Lung (tissue), 12 donors: ENCODE data around the gene HCN3. TPM values are rescaled to one million over a fixed set of nuclear protein-coding genes. Genes with fewer than 3 reads are reported as not detected.
"Not testable (repeated sequence)": the region's sequence is repeated elsewhere in the genome, so short reads cannot be mapped to it uniquely, and the experiment has no call there.

ENCODE experiments used
- ATAC-seq: fragments of 200-7000 bp; cut with Tn5 transposase; one replicate; pipeline ENCODE4 v1.9.1; 2020; ENCODE audit warnings: moderate number of reproducible peaks; ENCODE audit not compliant: insufficient read depth, low FRiP score
- DNase-seq, 3 donors: peaks; one replicate each; pipeline ENCODE4 v3.0.0-alpha.2; 2013 to 2017
- H3K27ac ChIP-seq, 2 donors: one replicate each; pipeline ENCODE4 v1.5.1; 2013; ENCODE audit warnings: mild to moderate bottlenecking in 2 of 2, moderate library complexity in 2 of 2, control low read depth in 1 of 2, inconsistent platforms in 1 of 2, low read depth in 1 of 2, low read length in 1 of 2
- H3K27me3 ChIP-seq, 3 donors: one replicate each; pipeline ENCODE4 v1.5.1; 2013; ENCODE audit warnings: low read length in 2 of 3; ENCODE audit not compliant: control insufficient read depth in 3 of 3, insufficient read depth in 3 of 3
- H3K36me3 ChIP-seq, 4 donors: one replicate each; pipeline ENCODE4 v1.5.1; 2013; ENCODE audit warnings: low read length in 4 of 4, mild to moderate bottlenecking in 1 of 4, moderate library complexity in 1 of 4; ENCODE audit not compliant: control insufficient read depth in 4 of 4, insufficient read depth in 4 of 4
- H3K4me1 ChIP-seq, 5 donors: one replicate each; pipeline ENCODE4 v1.5.1; 2013; ENCODE audit warnings: low read length in 5 of 5, mild to moderate bottlenecking in 2 of 5, moderate library complexity in 1 of 5; ENCODE audit not compliant: control insufficient read depth in 5 of 5, insufficient read depth in 5 of 5
- H3K4me3 ChIP-seq: one replicate; pipeline ENCODE4 v1.5.1; 2013; ENCODE audit warnings: mild to moderate bottlenecking, control low read depth, moderate library complexity
- H3K9ac ChIP-seq, 2 donors: one replicate each; pipeline ENCODE4 v1.5.1; 2013; ENCODE audit warnings: low read length in 2 of 2, control low read depth in 1 of 2; ENCODE audit not compliant: insufficient read depth in 1 of 2
- H3K9me3 ChIP-seq, 4 donors: one replicate each; pipeline ENCODE4 v1.5.1; 2013; ENCODE audit warnings: low read length in 3 of 4, mild to moderate bottlenecking in 1 of 4, moderate library complexity in 1 of 4; ENCODE audit not compliant: control insufficient read depth in 4 of 4, insufficient read depth in 3 of 4
- WGBS, 2 donors: extraction: QIAGEN DNeasy Blood & Tissue Kit; methylation state at CpG; one replicate each; pipeline ENCODE4 v1.1.7; 2013; 5-methylcytosine and 5-hydroxymethylcytosine counted together
- polyA plus RNA-seq, 2 donors: library from polyadenylated mRNA; stranded (reverse); fragments of 200-250 nt; gene quantifications; one replicate each; pipeline ENCODE4 v1.2.1, GENCODE V29; 2013
- total RNA-seq, 2 donors: library from RNA; depleted of rRNA in 1 of 2; stranded (reverse); fragments of >200 nt in 1 of 2; gene quantifications; one replicate each; pipeline ENCODE4 v1.2.1, GENCODE V29; 2014 to 2021
- TF ChIP-seq, protein P1 (sequence below): IDR thresholded peaks from 2 replicates; pipeline ENCODE4 v1.5.1; 2012; ENCODE audit warnings: mild to moderate bottlenecking; ENCODE audit errors: control extremely low read depth, extremely low read depth
- donor health status: control.
- donor health status: control.
- donor health status: Bipolar disorder and iron deficiency.
- donor health status: healthy.
- donor health status: DM: yes; HTN: yes; CAD: no.

Gene HCN3
- total and polyA plus RNA-seq, 4 donors = 1.0 to 4.7 (median 2.2) TPM

DNA sequence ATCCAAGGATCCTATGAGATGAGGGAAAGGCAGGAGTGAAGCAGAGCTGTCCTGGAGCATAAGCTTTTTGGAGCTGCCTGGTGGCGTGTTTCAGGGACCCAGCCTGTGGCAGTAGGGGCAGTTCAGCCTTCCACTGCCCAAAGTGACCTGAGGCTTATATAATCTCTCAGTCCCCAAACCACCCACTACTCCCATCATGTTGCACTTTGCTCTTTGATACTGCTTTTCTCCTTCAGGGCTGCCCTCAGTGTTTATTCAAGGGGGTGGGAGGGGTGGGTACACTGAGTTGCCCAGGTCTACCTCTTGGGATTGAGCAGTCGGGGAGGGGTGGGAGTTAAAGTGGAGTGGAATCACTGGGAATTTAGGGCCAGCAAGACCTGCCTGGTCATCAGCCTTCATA is 9.3 kb downstream of the HCN3 start:
- ATAC-seq (no peak), DNase-seq (no peak)
- no peaks in the 10 kb centered on the region for H3K9me3 ChIP-seq
- WGBS, 2 donors = 96 to 100% methylated on average over 2 of the region's 2 CpGs
- no peaks in the 10 kb centered on the region for H3K27me3 ChIP-seq
- H3K27ac ChIP-seq = no peak overlapping the region
- H3K4me1 ChIP-seq = no peaks in the 10 kb centered on the region
- TF ChIP-seq, protein P1, sequence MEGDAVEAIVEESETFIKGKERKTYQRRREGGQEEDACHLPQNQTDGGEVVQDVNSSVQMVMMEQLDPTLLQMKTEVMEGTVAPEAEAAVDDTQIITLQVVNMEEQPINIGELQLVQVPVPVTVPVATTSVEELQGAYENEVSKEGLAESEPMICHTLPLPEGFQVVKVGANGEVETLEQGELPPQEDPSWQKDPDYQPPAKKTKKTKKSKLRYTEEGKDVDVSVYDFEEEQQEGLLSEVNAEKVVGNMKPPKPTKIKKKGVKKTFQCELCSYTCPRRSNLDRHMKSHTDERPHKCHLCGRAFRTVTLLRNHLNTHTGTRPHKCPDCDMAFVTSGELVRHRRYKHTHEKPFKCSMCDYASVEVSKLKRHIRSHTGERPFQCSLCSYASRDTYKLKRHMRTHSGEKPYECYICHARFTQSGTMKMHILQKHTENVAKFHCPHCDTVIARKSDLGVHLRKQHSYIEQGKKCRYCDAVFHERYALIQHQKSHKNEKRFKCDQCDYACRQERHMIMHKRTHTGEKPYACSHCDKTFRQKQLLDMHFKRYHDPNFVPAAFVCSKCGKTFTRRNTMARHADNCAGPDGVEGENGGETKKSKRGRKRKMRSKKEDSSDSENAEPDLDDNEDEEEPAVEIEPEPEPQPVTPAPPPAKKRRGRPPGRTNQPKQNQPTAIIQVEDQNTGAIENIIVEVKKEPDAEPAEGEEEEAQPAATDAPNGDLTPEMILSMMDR = no peak
- no peak overlapping the region for H3K4me3 ChIP-seq
- no peak overlapping the region for H3K9ac ChIP-seq
- H3K36me3 ChIP-seq = peaks cover 0 to 7% (median under 1%) of the 10 kb centered on the region in 4 donors

DNA sequence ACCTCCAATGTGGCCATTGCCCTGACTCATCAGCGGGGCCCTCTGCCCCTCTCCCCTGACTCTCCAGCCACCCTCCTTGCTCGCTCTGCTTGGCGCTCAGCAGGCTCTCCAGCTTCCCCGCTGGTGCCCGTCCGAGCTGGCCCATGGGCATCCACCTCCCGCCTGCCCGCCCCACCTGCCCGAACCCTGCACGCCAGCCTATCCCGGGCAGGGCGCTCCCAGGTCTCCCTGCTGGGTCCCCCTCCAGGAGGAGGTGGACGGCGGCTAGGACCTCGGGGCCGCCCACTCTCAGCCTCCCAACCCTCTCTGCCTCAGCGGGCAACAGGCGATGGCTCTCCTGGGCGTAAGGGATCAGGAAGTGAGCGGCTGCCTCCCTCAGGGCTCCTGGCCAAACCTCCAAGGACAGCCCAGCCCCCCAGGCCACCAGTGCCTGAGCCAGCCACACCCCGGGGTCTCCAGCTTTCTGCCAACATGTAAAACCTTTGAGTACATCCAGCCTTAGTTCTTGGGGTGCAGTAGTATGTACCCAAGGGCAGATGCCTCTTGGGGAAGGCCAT is 10.8 kb downstream of the HCN3 start:
- H3K27ac ChIP-seq = no peak overlapping the region
- H3K9ac ChIP-seq = no peak overlapping the region
- TF ChIP-seq, protein P1 = no peak
- H3K27me3 ChIP-seq = peaks cover 0 to 4% (median 0%) of the 10 kb centered on the region in 3 donors
- H3K4me1 ChIP-seq = no peaks in the 10 kb centered on the region
- DNase-seq = no peak
- WGBS, 2 donors = 93% methylated on average over 21 of the region's 21 CpGs
- H3K36me3 ChIP-seq = peaks cover 0 to 3% (median under 1%) of the 10 kb centered on the region in 4 donors
- no peaks in the 10 kb centered on the region for H3K9me3 ChIP-seq
- no peak overlapping the region for H3K4me3 ChIP-seq
- ATAC-seq = no peak

DNA sequence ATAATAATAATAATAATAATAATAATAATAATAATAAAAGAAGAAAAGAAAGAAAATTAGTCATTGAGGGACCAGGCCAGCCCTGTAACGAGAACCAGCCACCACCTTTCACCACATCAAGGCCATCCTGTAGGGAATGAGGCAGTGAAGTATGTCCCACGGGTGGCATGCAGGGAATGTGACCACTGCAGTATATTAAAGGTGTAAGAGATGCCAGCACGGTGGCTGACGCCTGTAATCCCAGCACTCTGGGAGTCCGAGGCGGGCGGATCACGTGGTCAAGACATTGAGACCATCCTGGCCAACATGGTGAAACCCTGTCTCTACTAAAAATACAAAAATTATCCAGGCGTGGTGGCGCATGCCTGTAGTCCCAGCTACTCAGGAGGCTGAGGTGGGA is 13.7 kb downstream of the HCN3 start:
- not testable (repeated sequence) for H3K4me3 ChIP-seq, H3K36me3 ChIP-seq, H3K9me3 ChIP-seq, H3K27ac ChIP-seq, H3K9ac ChIP-seq, ATAC-seq, DNase-seq, H3K4me1 ChIP-seq
- WGBS, 2 donors = 89 to 91% methylated on average over 10 of the region's 10 CpGs
- H3K27me3 ChIP-seq = peaks cover 0 to 32% (median 20%) of the 10 kb centered on the region in 3 donors

DNA sequence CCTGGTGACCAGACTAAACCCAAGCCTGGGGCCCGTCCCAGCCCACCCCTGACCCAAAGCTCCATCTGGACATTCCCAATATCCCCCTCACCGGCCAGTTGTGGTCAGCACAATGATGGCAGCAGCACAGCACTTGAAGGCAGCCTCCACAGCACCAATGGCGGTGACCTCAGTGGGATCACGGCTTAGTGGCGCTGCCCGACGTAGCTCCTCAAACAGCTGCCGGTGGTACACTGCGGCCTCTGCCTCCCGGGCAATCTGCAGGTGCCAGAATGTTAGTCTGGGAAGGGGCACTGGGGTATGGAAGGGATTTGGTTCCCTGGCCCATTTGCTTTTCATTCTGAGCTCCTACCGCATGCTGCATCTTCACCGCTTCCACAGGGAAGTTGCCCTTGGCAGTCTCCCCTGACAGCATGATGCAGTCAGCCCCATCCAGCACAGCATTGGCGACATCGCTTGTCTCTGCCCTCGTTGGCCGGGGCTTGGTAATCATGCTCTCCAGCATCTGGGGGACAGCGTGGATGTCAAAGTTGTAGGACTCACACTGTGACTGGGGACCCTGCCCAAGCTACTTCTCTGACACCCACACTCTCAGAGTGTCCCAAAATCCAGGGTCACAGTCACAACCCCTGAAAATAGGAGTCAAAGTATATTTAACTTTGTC is 16.0 kb downstream of the HCN3 start:
- no peak overlapping the region for H3K9ac ChIP-seq
- 86 to 90% methylated on average over 17 of the region's 17 CpGs for WGBS, 2 donors
- peaks cover 0 to 2% (median 0%) of the 10 kb centered on the region in 4 donors for H3K36me3 ChIP-seq
- H3K27me3 ChIP-seq = peaks cover 0 to 50% (median 35%) of the 10 kb centered on the region in 3 donors
- H3K9me3 ChIP-seq = peaks cover 0 to 2% (median 0%) of the 10 kb centered on the region in 4 donors
- ATAC-seq (no peak), DNase-seq (no peak)
- no peak overlapping the region for H3K27ac ChIP-seq
- TF ChIP-seq, protein P1 = no peak
- H3K4me1 ChIP-seq = peaks cover 0 to 6% (median 0%) of the 10 kb centered on the region in 5 donors
- no peak overlapping the region for H3K4me3 ChIP-seq
